ENCODE data around the gene NAV2.

GRCh38 chr11:20020198-20020597 is 307.6 kb downstream of the NAV2 start:
- TF ChIP-seq POLR2AphosphoS5 (IDR thresholded peaks at IDR 0.05; ENCODE audit: borderline replicate concordance, low read depth, low read length), result no peak
- no peak for TF ChIP-seq EZH2 (IDR thresholded peaks at IDR 0.05)

Data from SK-N-MC (cell line).